MM.1S (cell line): ENCODE data around the gene BARX2.

Experiments used
- DNase-seq: peaks from one replicate; pipeline ENCODE4 v3.0.0-alpha.2; 2015
- H2AFZ ChIP-seq: fragments of 300-600 bp; sonication (generic); 2 replicates; pipeline ENCODE4 v1.6.0; 2016; ENCODE audit warnings: antibody characterized with exemption, low read length
- H3F3A ChIP-seq: fragments of 300-600 bp; sonication (generic); 2 replicates; pipeline ENCODE4 v1.6.1; 2016; ENCODE audit warnings: mild to moderate bottlenecking, antibody characterized with exemption, low read length, moderate library complexity, mixed read lengths; ENCODE audit not compliant: insufficient read depth
- H3K27ac ChIP-seq: fragments of 300-600 bp; sonication (generic); 2 replicates; pipeline ENCODE4 v1.5.1; 2016; ENCODE audit warnings: mild to moderate bottlenecking, low read length
- H3K27me3 ChIP-seq: fragments of 300-600 bp; sonication (generic); replicated peaks from 2 replicates; pipeline ENCODE4 v1.6.0; 2016; ENCODE audit warnings: low read length; ENCODE audit not compliant: insufficient read depth
- H3K36me3 ChIP-seq: fragments of 300-600 bp; sonication (generic); replicated peaks from 2 replicates; pipeline ENCODE4 v1.6.1; 2016; ENCODE audit warnings: mild to moderate bottlenecking, low read length, mixed read lengths; ENCODE audit not compliant: insufficient read depth
- H3K4me1 ChIP-seq: fragments of 300-600 bp; sonication (generic); 2 replicates; pipeline ENCODE4 v1.6.1; 2016; ENCODE audit warnings: low read length, mixed read lengths
- H3K4me2 ChIP-seq: fragments of 300-600 bp; sonication (generic); 2 replicates; pipeline ENCODE4 v1.6.0; 2016; ENCODE audit warnings: low read depth, low read length
- H3K4me3 ChIP-seq: fragments of 300-600 bp; sonication (generic); 2 replicates; pipeline ENCODE4 v1.5.1; 2016; ENCODE audit warnings: low read length, mixed read lengths
- H3K79me2 ChIP-seq: fragments of 300-600 bp; sonication (generic); 2 replicates; pipeline ENCODE4 v1.6.1; 2016; ENCODE audit warnings: mixed run types, low read length, mixed read lengths
- H3K9ac ChIP-seq: fragments of 300-600 bp; sonication (generic); 2 replicates; pipeline ENCODE4 v1.6.1; 2016; ENCODE audit warnings: low read length, mixed read lengths
- H3K9me2 ChIP-seq: fragments of 300-600 bp; sonication (generic); replicated peaks from 2 replicates; pipeline ENCODE4 v1.6.1; 2016; ENCODE audit warnings: mild to moderate bottlenecking, low read length, mixed read lengths; ENCODE audit not compliant: insufficient read depth
- H3K9me3 ChIP-seq: fragments of 300-600 bp; sonication (generic); replicated peaks from 2 replicates; pipeline ENCODE4 v1.6.1; 2016; ENCODE audit warnings: mild to moderate bottlenecking, low read length, mixed read lengths; ENCODE audit not compliant: insufficient read depth
- H4K20me1 ChIP-seq: fragments of 300-600 bp; sonication (generic); 2 replicates; pipeline ENCODE4 v1.6.1; 2016; ENCODE audit warnings: mild to moderate bottlenecking, low read length, moderate library complexity, mixed read lengths; ENCODE audit not compliant: insufficient read depth
- CTCF ChIP-seq: fragments of 300-600 bp; sonication (generic); IDR thresholded peaks from 2 replicates; pipeline ENCODE4 v1.5.1; 2016; ENCODE audit warnings: antibody characterized with exemption, low read length, mixed read lengths
- EZH2 ChIP-seq: fragments of 300-600 bp; sonication (generic); optimal IDR thresholded peaks from 2 replicates; pipeline ENCODE3; 2017; ENCODE audit warnings: low read depth, mild to moderate bottlenecking, antibody characterized with exemption, low read length, mixed read lengths
- EZH2phosphoT487 ChIP-seq: fragments of 300-600 bp; sonication (generic); IDR thresholded peaks from 2 replicates; pipeline ENCODE4 v1.6.1; 2018; ENCODE audit warnings: antibody characterized with exemption, low read length

The BARX2 gene

GRCh38 chr11:129455101-129455500, 79.5 kb downstream of the BARX2 start:
- H3K9me2 ChIP-seq: no peaks in the 10 kb centered on the region
- H3K27me3 ChIP-seq: no peaks in the 10 kb centered on the region
- H3K36me3 ChIP-seq: peaks cover 8% of the 10 kb centered on the region
- H4K20me1 ChIP-seq: no peaks in the 10 kb centered on the region
- no peak overlapping the region for H3K27ac ChIP-seq
- no peak for TF ChIP-seq EZH2
- H3K9me3 ChIP-seq: no peaks in the 10 kb centered on the region
- no peak overlapping the region for H3K4me3 ChIP-seq
- no peaks in the 10 kb centered on the region for H3K4me1 ChIP-seq
- peaks cover 3% of the 10 kb centered on the region for H3F3A ChIP-seq
- no peak for DNase-seq
- H3K9ac ChIP-seq: no peak overlapping the region
- peaks cover 10% of the 10 kb centered on the region for H3K79me2 ChIP-seq
- H2AFZ ChIP-seq: no peak overlapping the region
- no peak overlapping the region for H3K4me2 ChIP-seq

GRCh38 chr11:129455756-129456655, 80.4 kb downstream of the BARX2 start:
- TF ChIP-seq CTCF (no peak), EZH2phosphoT487 (no peak), EZH2 (no peak)
- Histone ChIP-seq H3K4me1 (no peaks in the 10 kb centered on the region), H4K20me1 (no peaks in the 10 kb centered on the region), H3K27me3 (no peaks in the 10 kb centered on the region), H3K9me3 (no peaks in the 10 kb centered on the region), H3K4me2 (no peak overlapping the region), H3K4me3 (no peak overlapping the region), H3K9me2 (no peaks in the 10 kb centered on the region), H3K36me3 (peaks cover 6% of the 10 kb centered on the region), H3K79me2 (peaks cover 4% of the 10 kb centered on the region), H2AFZ (no peak overlapping the region), H3K9ac (no peak overlapping the region), H3F3A (peaks cover 3% of the 10 kb centered on the region), H3K27ac (no peak overlapping the region)
- DNase-seq: no peak

GRCh38 chr11:129457321-129457720, 81.7 kb downstream of the BARX2 start:
- H3K36me3 ChIP-seq: peaks cover 6% of the 10 kb centered on the region
- H4K20me1 ChIP-seq: no peaks in the 10 kb centered on the region
- H3K4me3 ChIP-seq: no peak overlapping the region
- no peak for TF ChIP-seq CTCF
- TF ChIP-seq EZH2phosphoT487: no peak
- TF ChIP-seq EZH2: no peak
- no peak overlapping the region for H2AFZ ChIP-seq
- no peaks in the 10 kb centered on the region for H3K9me3 ChIP-seq
- no peak overlapping the region for H3K4me2 ChIP-seq
- H3K27ac ChIP-seq: no peak overlapping the region
- H3F3A ChIP-seq: peaks cover 3% of the 10 kb centered on the region
- DNase-seq: no peak
- H3K79me2 ChIP-seq: no peaks in the 10 kb centered on the region
- no peak overlapping the region for H3K9ac ChIP-seq
- no peaks in the 10 kb centered on the region for H3K27me3 ChIP-seq
- no peaks in the 10 kb centered on the region for H3K9me2 ChIP-seq
- no peaks in the 10 kb centered on the region for H3K4me1 ChIP-seq

- no peak for TF ChIP-seq CTCF
- TF ChIP-seq EZH2phosphoT487: no peak
- TF ChIP-seq EZH2: no peak
- Histone ChIP-seq H3K9ac (no peak overlapping the region), H3F3A (peaks cover 3% of the 10 kb centered on the region), H3K27ac (no peak overlapping the region), H3K4me3 (no peak overlapping the region), H3K9me2 (no peaks in the 10 kb centered on the region), H2AFZ (no peak overlapping the region), H3K79me2 (no peaks in the 10 kb centered on the region), H3K4me2 (no peak overlapping the region), H4K20me1 (no peaks in the 10 kb centered on the region), H3K27me3 (no peaks in the 10 kb centered on the region), H3K36me3 (peaks cover under 1% of the 10 kb centered on the region), H3K4me1 (no peaks in the 10 kb centered on the region), H3K9me3 (no peaks in the 10 kb centered on the region)
- DNase-seq: no peak
Measured at GRCh38 chr11:129458278-129458677, 82.6 kb downstream of the BARX2 start.
